ENCODE measurements around the gene MAG.

The MAG gene

DNA sequence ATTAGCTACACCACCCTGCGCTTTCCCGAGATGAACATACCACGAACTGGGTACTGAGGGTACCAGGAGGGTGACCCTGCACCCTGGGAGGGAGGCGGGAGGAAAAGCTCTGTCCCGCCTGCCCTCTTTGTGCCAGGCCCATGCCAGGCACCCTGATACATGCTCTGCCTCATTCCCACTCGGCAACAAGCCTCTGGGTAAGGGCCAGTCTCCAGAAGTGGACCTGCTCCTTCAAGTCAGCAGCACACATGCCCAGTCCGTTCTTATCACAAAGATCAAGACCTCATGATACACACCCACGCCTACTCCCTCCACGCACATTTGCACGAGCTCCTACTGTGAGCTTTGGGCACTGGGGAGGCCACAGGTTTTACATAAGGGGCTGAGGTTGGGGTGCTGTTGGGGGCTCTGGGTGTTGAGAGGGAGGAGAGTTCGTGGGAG is 53.7 kb downstream of the MAG start:
- H3K27me3 ChIP-seq (ENCODE audit: control insufficient read depth, insufficient read depth, low read length, poor library complexity, severe bottlenecking) = peaks cover 26% of the 10 kb centered on the region
- no peaks in the 10 kb centered on the region for H3K9me3 ChIP-seq (ENCODE audit: control insufficient read depth, low read length)
- WGBS, 2 experiments = 90 to 93% methylated on average over 11 of the region's 11 CpGs
- H3K36me3 ChIP-seq (ENCODE audit: control insufficient read depth, insufficient read depth, low read length) = no peaks in the 10 kb centered on the region
- no peak overlapping the region for H3K4me3 ChIP-seq (ENCODE audit: insufficient read depth, low read depth, low read length)
- no peaks in the 10 kb centered on the region for H3K4me1 ChIP-seq (ENCODE audit: control insufficient read depth, insufficient read depth, low read length)
- no peak overlapping the region for H3K27ac ChIP-seq (ENCODE audit: insufficient read depth, low read depth, low read length, poor library complexity, severe bottlenecking)

- peaks cover 26% of the 10 kb centered on the region for H3K27me3 ChIP-seq (ENCODE audit: control insufficient read depth, insufficient read depth, low read length, poor library complexity, severe bottlenecking)
- H3K9me3 ChIP-seq (ENCODE audit: control insufficient read depth, low read length) = no peaks in the 10 kb centered on the region
- H3K27ac ChIP-seq (ENCODE audit: insufficient read depth, low read depth, low read length, poor library complexity, severe bottlenecking) = no peak overlapping the region
- H3K4me1 ChIP-seq (ENCODE audit: control insufficient read depth, insufficient read depth, low read length) = no peaks in the 10 kb centered on the region
- H3K4me3 ChIP-seq (ENCODE audit: insufficient read depth, low read depth, low read length) = no peak overlapping the region
- no peaks in the 10 kb centered on the region for H3K36me3 ChIP-seq (ENCODE audit: control insufficient read depth, insufficient read depth, low read length)
- 91 to 92% methylated on average over 28 of the region's 28 CpGs for WGBS, 2 experiments
These were observed 54.5 kb downstream of the MAG start for GRCh38 chr19:35346193-35347052.

- Histone ChIP-seq H3K27ac (ENCODE audit: insufficient read depth, low read depth, low read length, poor library complexity, severe bottlenecking) (no peak within 1 kb of the TSS), H3K36me3 (ENCODE audit: control insufficient read depth, insufficient read depth, low read length) (no peaks in the 10 kb centered on the region), H3K9me3 (ENCODE audit: control insufficient read depth, low read length) (no peaks in the 10 kb centered on the region), H3K4me1 (ENCODE audit: control insufficient read depth, insufficient read depth, low read length) (no peaks in the 10 kb centered on the region), H3K27me3 (ENCODE audit: control insufficient read depth, insufficient read depth, low read length, poor library complexity, severe bottlenecking) (peaks cover 31% of the 10 kb centered on the region), H3K4me3 (ENCODE audit: insufficient read depth, low read depth, low read length) (no peak within 1 kb of the TSS)
- 93% methylated on average over 18 of the region's 18 CpGs for WGBS, 2 experiments
These were observed 55.4 kb downstream of the MAG start, which contains the start of gene FFAR1 for GRCh38 chr19:35347171-35347929. TSS of gene FFAR1 (plus strand) at chr19:35347902. CDS start at chr19:35351552, 3,650 bp downstream.

DNA sequence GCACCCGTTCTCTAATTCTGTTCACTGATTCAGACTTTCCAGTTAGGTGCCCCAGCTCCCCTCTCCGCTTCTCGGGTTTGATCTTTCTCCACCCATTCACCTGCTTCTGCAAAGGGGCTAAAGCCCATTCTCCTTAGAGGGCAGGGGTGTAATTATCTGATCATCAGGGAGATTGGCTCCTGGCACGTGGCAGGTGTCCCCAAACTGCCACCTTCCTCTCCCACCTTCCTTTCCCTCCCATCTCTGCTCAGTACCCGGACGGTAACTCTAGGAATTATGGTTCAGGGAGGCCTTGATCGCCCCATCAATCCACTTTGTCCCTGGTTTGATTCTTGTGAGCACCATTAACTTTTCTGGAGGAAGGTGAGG is 56.0 kb downstream of the MAG start:
- Histone ChIP-seq H3K4me3 (ENCODE audit: insufficient read depth, low read depth, low read length) (no peak overlapping the region), H3K9me3 (ENCODE audit: control insufficient read depth, low read length) (no peaks in the 10 kb centered on the region), H3K27ac (ENCODE audit: insufficient read depth, low read depth, low read length, poor library complexity, severe bottlenecking) (no peak overlapping the region), H3K4me1 (ENCODE audit: control insufficient read depth, insufficient read depth, low read length) (no peaks in the 10 kb centered on the region), H3K36me3 (ENCODE audit: control insufficient read depth, insufficient read depth, low read length) (no peaks in the 10 kb centered on the region), H3K27me3 (ENCODE audit: control insufficient read depth, insufficient read depth, low read length, poor library complexity, severe bottlenecking) (peaks cover 31% of the 10 kb centered on the region)
- WGBS, 2 experiments = 93 to 94% methylated on average over 7 of the region's 7 CpGs

DNA sequence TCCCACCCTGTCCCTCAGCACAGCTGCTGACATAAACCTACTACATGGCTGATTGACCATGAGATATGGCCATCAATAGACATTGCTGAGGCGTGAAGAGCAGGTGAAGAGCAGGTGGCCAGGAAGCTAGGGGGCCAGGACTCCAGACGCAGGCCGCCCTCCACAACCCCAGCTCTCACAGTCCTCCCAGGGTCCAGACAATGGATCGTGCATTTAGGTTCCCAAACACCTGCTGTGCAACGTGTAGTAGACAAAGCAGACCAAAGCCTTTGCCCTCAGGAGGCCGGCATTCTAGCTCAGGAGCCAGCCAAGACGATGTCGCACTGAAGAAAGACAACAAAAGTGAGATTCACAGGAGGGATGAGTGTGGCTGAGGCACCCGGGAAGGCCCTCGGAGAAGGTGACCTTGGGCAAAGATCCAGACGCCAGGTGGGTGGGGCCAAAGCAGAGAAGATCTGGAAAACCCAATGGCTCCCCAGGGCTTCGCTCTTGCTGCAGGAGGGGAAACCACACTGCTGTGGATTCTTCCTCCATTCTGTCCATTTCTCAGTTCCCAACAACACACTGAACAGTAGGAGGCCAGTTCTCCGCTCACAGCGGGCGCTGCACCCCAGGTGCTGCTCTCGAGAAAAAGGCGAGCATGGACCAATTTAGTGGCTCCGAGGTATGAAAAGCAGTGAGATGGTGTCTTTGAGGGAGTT is 57.1 kb downstream of the MAG start:
- Histone ChIP-seq H3K4me3 (ENCODE audit: insufficient read depth, low read depth, low read length) (no peak overlapping the region), H3K27me3 (ENCODE audit: control insufficient read depth, insufficient read depth, low read length, poor library complexity, severe bottlenecking) (peaks cover 31% of the 10 kb centered on the region), H3K36me3 (ENCODE audit: control insufficient read depth, insufficient read depth, low read length) (no peaks in the 10 kb centered on the region), H3K27ac (ENCODE audit: insufficient read depth, low read depth, low read length, poor library complexity, severe bottlenecking) (no peak overlapping the region), H3K4me1 (ENCODE audit: control insufficient read depth, insufficient read depth, low read length) (no peaks in the 10 kb centered on the region), H3K9me3 (ENCODE audit: control insufficient read depth, low read length) (no peaks in the 10 kb centered on the region)
- 70 to 72% methylated on average over 18 of the region's 18 CpGs for WGBS, 2 experiments

DNA sequence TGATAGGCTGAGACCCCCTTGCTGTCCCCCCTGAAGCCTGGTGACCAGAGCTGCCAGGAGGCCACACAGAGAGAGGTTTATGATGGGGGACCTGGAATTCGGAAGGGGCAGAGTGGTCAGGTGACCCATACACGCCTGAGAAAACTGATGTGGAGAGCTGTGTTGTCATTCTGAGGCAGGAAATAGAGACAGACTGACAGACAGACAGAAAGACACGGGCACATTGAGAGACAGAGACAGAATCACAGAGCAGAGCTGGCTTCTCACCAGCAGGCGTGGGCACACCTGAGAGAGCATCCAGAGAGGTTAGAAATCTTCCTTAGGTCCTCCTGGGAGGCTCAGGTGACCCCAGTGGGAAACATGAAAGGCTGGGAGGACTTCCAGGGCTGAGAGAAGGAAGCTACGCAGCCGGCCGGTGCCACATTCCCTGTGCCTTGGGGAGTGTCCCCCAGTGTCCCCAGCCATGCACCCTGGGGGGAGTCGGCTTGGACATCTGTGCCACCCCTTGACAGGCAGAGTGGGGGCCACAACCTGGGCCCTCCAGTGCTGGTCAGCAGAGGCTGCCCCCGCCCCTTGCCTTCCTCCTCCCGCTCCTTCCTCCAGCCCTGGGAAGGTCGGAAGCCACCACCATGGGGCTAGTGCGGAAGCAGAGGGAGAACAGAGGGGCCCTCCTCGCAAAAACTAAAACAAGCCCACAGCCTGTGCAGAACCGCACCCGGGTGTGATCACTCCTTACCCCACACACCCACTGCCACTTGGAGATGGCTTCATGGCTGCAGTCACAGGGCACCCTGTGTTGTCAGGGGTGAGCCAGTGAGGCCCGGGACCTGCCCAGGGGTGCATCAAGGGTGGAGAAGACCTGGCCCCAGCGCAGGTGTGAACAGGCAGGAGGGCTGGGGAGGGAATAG is 57.9 kb downstream of the MAG start:
- no peak overlapping the region for H3K27ac ChIP-seq (ENCODE audit: insufficient read depth, low read depth, low read length, poor library complexity, severe bottlenecking)
- H3K9me3 ChIP-seq (ENCODE audit: control insufficient read depth, low read length) = no peaks in the 10 kb centered on the region
- H3K4me1 ChIP-seq (ENCODE audit: control insufficient read depth, insufficient read depth, low read length) = no peaks in the 10 kb centered on the region
- 91 to 92% methylated on average over 17 of the region's 17 CpGs for WGBS, 2 experiments
- H3K36me3 ChIP-seq (ENCODE audit: control insufficient read depth, insufficient read depth, low read length) = no peaks in the 10 kb centered on the region
- no peak overlapping the region for H3K4me3 ChIP-seq (ENCODE audit: insufficient read depth, low read depth, low read length)
- peaks cover 31% of the 10 kb centered on the region for H3K27me3 ChIP-seq (ENCODE audit: control insufficient read depth, insufficient read depth, low read length, poor library complexity, severe bottlenecking)

- Histone ChIP-seq H3K4me3 (ENCODE audit: insufficient read depth, low read depth, low read length) (no peak overlapping the region), H3K27ac (ENCODE audit: insufficient read depth, low read depth, low read length, poor library complexity, severe bottlenecking) (no peak overlapping the region), H3K27me3 (ENCODE audit: control insufficient read depth, insufficient read depth, low read length, poor library complexity, severe bottlenecking) (peaks cover 31% of the 10 kb centered on the region), H3K36me3 (ENCODE audit: control insufficient read depth, insufficient read depth, low read length) (no peaks in the 10 kb centered on the region), H3K4me1 (ENCODE audit: control insufficient read depth, insufficient read depth, low read length) (no peaks in the 10 kb centered on the region), H3K9me3 (ENCODE audit: control insufficient read depth, low read length) (no peaks in the 10 kb centered on the region)
- 88 to 89% methylated on average over 7 of the region's 7 CpGs for WGBS, 2 experiments
These were observed 58.6 kb downstream of the MAG start for GRCh38 chr19:35350591-35350990.

- Histone ChIP-seq H3K27me3 (ENCODE audit: control insufficient read depth, insufficient read depth, low read length, poor library complexity, severe bottlenecking) (peaks cover 31% of the 10 kb centered on the region), H3K9me3 (ENCODE audit: control insufficient read depth, low read length) (no peaks in the 10 kb centered on the region), H3K4me1 (ENCODE audit: control insufficient read depth, insufficient read depth, low read length) (no peaks in the 10 kb centered on the region), H3K36me3 (ENCODE audit: control insufficient read depth, insufficient read depth, low read length) (no peaks in the 10 kb centered on the region), H3K27ac (ENCODE audit: insufficient read depth, low read depth, low read length, poor library complexity, severe bottlenecking) (no peak overlapping the region), H3K4me3 (ENCODE audit: insufficient read depth, low read depth, low read length) (no peak overlapping the region)
- WGBS, 2 experiments = 95% methylated on average over 47 of the region's 47 CpGs
These were observed 59.6 kb downstream of the MAG start for GRCh38 chr19:35351411-35352176.

DNA sequence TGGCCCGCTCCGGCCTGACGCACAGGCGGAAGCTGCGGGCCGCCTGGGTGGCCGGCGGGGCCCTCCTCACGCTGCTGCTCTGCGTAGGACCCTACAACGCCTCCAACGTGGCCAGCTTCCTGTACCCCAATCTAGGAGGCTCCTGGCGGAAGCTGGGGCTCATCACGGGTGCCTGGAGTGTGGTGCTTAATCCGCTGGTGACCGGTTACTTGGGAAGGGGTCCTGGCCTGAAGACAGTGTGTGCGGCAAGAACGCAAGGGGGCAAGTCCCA is 60.2 kb downstream of the MAG start:
- 93% methylated on average over 18 of the region's 18 CpGs for WGBS, 2 experiments
- Histone ChIP-seq H3K9me3 (ENCODE audit: control insufficient read depth, low read length) (no peaks in the 10 kb centered on the region), H3K27ac (ENCODE audit: insufficient read depth, low read depth, low read length, poor library complexity, severe bottlenecking) (no peak overlapping the region), H3K4me1 (ENCODE audit: control insufficient read depth, insufficient read depth, low read length) (no peaks in the 10 kb centered on the region), H3K4me3 (ENCODE audit: insufficient read depth, low read depth, low read length) (no peak overlapping the region), H3K36me3 (ENCODE audit: control insufficient read depth, insufficient read depth, low read length) (no peaks in the 10 kb centered on the region), H3K27me3 (ENCODE audit: control insufficient read depth, insufficient read depth, low read length, poor library complexity, severe bottlenecking) (peaks cover 30% of the 10 kb centered on the region)

Measured in ectodermal cell (in vitro differentiated cells).